Tibial nerve (tissue), 4 donors: ENCODE data around the gene RPS24. TPM values are rescaled to one million over a fixed set of nuclear protein-coding genes. Genes with fewer than 3 reads are reported as not detected.

Experiments used
- DNase-seq, 2 donors: peaks; one replicate each; pipeline ENCODE4 v3.0.0-alpha.2; 2019; ENCODE audit warnings: low spot score in 2 of 2
- H3K27ac ChIP-seq, 4 donors: fragments of 200-600 bp; sonication (generic) in 3 of 4; one replicate each; pipeline ENCODE4 v1.5.1; 2017 to 2019; ENCODE audit warnings: mild to moderate bottlenecking in 1 of 4
- H3K27me3 ChIP-seq, 2 donors: fragments of 200-600 bp; sonication (generic) in 1 of 2; one replicate each; pipeline versions ENCODE4 v1.5.1 to v1.6.0; 2017 to 2019
- H3K36me3 ChIP-seq, 3 donors: fragments of 200-600 bp; sonication (generic); one replicate each; pipeline ENCODE4 v1.5.1; 2018 to 2019
- H3K4me1 ChIP-seq, 4 donors: fragments of 200-600 bp; sonication (generic) in 3 of 4; one replicate each; pipeline ENCODE4 v1.5.1; 2017 to 2019
- H3K4me3 ChIP-seq, 4 donors: fragments of 200-600 bp; sonication (generic) in 3 of 4; one replicate each; pipeline ENCODE4 v1.5.1; 2017 to 2019; ENCODE audit warnings: mild to moderate bottlenecking in 1 of 4, moderate library complexity in 1 of 4
- H3K9me3 ChIP-seq, 4 donors: fragments of 200-600 bp; sonication (generic) in 3 of 4; one replicate each; pipeline ENCODE4 v1.5.1; 2017 to 2019
- CTCF ChIP-seq, 5 experiments: fragments of 200-600 bp in 3 of 5; fragments of 450-650 bp in 2 of 5; sonication (generic) in 3 of 5; IDR thresholded peaks; one replicate each; pipeline ENCODE4 v1.5.1; 2016 to 2019; ENCODE audit warnings: antibody characterized with exemption in 5 of 5, mild to moderate bottlenecking in 3 of 5, moderate library complexity in 2 of 5
- EP300 ChIP-seq, 2 donors: sonication (generic); formaldehyde crosslinking; IDR thresholded peaks; one replicate each; pipeline ENCODE4 v1.6.1; 2017; ENCODE audit warnings: antibody characterized with exemption in 2 of 2, mild to moderate bottlenecking in 1 of 2
- POLR2A ChIP-seq, 2 donors: fragments of 450-650 bp; IDR thresholded peaks; one replicate each; pipeline ENCODE4 v1.6.1; 2017; ENCODE audit warnings: antibody characterized with exemption in 2 of 2, mild to moderate bottlenecking in 2 of 2, moderate library complexity in 2 of 2
- WGBS, 2 donors: methylation state at CpG; one replicate each; pipeline ENCODE4 v1.1.5; 2018; 5-methylcytosine and 5-hydroxymethylcytosine counted together
- total RNA-seq, 4 donors: library from RNA; depleted of rRNA; stranded (reverse); fragments of >200 nt; gene quantifications; one replicate each; pipeline ENCODE4 v1.1.0, GENCODE V29; 2016

Gene RPS24
- total RNA-seq, 4 donors from 2014 or later, result 1,426 to 2,100 (median 1,895) TPM

DNA sequence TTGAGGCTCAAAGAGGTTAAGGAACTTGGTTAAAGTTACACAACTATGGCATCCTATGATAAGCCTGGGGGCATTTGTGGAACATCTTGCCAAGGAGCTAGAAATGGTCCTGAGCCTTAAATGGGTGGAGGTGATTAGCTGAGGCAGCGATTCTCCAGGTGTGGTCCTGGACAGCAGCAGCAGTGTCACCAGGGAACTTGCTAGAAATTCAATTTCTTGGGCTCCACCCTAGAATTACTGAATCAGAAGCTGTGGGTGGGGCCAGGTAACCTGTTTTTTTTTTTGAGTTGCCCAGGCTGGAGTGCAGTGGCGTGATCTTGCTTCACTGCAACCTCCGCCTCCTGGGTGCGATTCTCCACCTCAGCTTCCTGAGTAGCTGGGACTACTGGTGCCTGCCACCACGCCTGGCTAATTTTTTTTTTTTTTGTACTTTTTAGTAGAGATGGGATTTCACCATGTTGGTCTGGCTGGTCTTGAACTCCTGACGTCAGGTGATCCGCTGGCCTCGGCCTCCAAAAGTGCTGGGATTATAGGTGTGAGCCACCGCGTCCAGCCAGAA, 13.1 kb downstream of the RPS24 start:
- no peaks in the 10 kb centered on the region for H3K27me3 ChIP-seq
- H3K4me3 ChIP-seq, result no peak overlapping the region
- TF ChIP-seq EP300 (IDR thresholded peaks at IDR 0.05) (no peak), POLR2A (IDR thresholded peaks at IDR 0.05) (no peak), CTCF (IDR thresholded peaks at IDR 0.05) (no peak)
- H3K9me3 ChIP-seq, result no peaks in the 10 kb centered on the region
- peaks cover 0 to 36% (median 0%) of the 10 kb centered on the region in 3 donors for H3K36me3 ChIP-seq
- DNase-seq, result no peak
- 78 to 80% methylated on average over 10 of the region's 10 CpGs for WGBS, 2 donors
- H3K4me1 ChIP-seq, result peaks cover 0 to 22% (median 0%) of the 10 kb centered on the region in 4 donors
- no peak overlapping the region for H3K27ac ChIP-seq

- H3K9me3 ChIP-seq, result no peaks in the 10 kb centered on the region
- peaks cover 0 to 30% (median 0%) of the 10 kb centered on the region in 3 donors for H3K36me3 ChIP-seq
- no peak overlapping the region for H3K4me3 ChIP-seq
- TF ChIP-seq CTCF (IDR thresholded peaks at IDR 0.05), result peak; percentile 86 to 91 (median 88)
- TF ChIP-seq POLR2A (IDR thresholded peaks at IDR 0.05), result no peak
- TF ChIP-seq EP300 (IDR thresholded peaks at IDR 0.05), result peak in 1 of 2 donors; percentile 42
- 15 to 16% methylated on average over 12 to 13 of the region's 13 CpGs for WGBS, 2 donors
- no peak overlapping the region for H3K27ac ChIP-seq
- peak; percentile 90 to 97 for DNase-seq
- no peaks in the 10 kb centered on the region for H3K27me3 ChIP-seq
- peaks cover 0 to 22% (median 0%) of the 10 kb centered on the region in 4 donors for H3K4me1 ChIP-seq
Measured at GRCh38 chr10:78047314-78047891, 13.7 kb downstream of the RPS24 start.

GRCh38 chr10:78049851-78050250, 16.2 kb downstream of the RPS24 start:
- 50 to 67% methylated on average over 1 of the region's 1 CpG for WGBS, 2 donors
- Histone ChIP-seq H3K27me3 (no peaks in the 10 kb centered on the region), H3K36me3 (peaks cover 0 to 31% (median 0%) of the 10 kb centered on the region in 3 donors), H3K4me3 (no peak overlapping the region), H3K4me1 (peaks cover 0 to 14% (median 0%) of the 10 kb centered on the region in 4 donors), H3K27ac (no peak overlapping the region), H3K9me3 (no peaks in the 10 kb centered on the region)
- no peak for DNase-seq
- TF ChIP-seq EP300 (IDR thresholded peaks at IDR 0.05) (no peak), CTCF (IDR thresholded peaks at IDR 0.05) (no peak), POLR2A (IDR thresholded peaks at IDR 0.05) (no peak)

GRCh38 chr10:78053211-78053868, 19.7 kb downstream of the RPS24 start:
- Histone ChIP-seq H3K27me3 (no peaks in the 10 kb centered on the region), H3K9me3 (no peaks in the 10 kb centered on the region), H3K4me1 (no peaks in the 10 kb centered on the region), H3K4me3 (no peak overlapping the region), H3K27ac (no peak overlapping the region), H3K36me3 (peaks cover 0 to 41% (median 0%) of the 10 kb centered on the region in 3 donors)
- TF ChIP-seq EP300 (IDR thresholded peaks at IDR 0.05) (no peak), CTCF (IDR thresholded peaks at IDR 0.05) (no peak)
- 74 to 78% methylated on average over 7 of the region's 7 CpGs for WGBS, 2 donors
- no peak for DNase-seq

- 69 to 75% methylated on average over 5 of the region's 5 CpGs for WGBS, 2 donors
- no peaks in the 10 kb centered on the region for H3K4me1 ChIP-seq
- no peak for DNase-seq
- no peaks in the 10 kb centered on the region for H3K9me3 ChIP-seq
- no peak overlapping the region for H3K4me3 ChIP-seq
- H3K27ac ChIP-seq, result no peak overlapping the region
- TF ChIP-seq POLR2A (IDR thresholded peaks at IDR 0.05) (no peak), EP300 (IDR thresholded peaks at IDR 0.05) (no peak), CTCF (IDR thresholded peaks at IDR 0.05) (no peak)
- H3K27me3 ChIP-seq, result no peaks in the 10 kb centered on the region
- peaks cover 0 to 21% (median 0%) of the 10 kb centered on the region in 3 donors for H3K36me3 ChIP-seq
Measured at GRCh38 chr10:78058562-78058961, 24.9 kb downstream of the RPS24 start.
